ENCODE results near the gene AGRN. TPM values are rescaled to one million over a fixed set of nuclear protein-coding genes. Genes with fewer than 3 reads are reported as not detected.
"Not testable (repeated sequence)": the region's sequence is repeated elsewhere in the genome, so short reads cannot be mapped to it uniquely, and the experiment has no call there.

AGRN gene
- polyA plus RNA-seq, 1 experiment = 28.3 TPM

DNA sequence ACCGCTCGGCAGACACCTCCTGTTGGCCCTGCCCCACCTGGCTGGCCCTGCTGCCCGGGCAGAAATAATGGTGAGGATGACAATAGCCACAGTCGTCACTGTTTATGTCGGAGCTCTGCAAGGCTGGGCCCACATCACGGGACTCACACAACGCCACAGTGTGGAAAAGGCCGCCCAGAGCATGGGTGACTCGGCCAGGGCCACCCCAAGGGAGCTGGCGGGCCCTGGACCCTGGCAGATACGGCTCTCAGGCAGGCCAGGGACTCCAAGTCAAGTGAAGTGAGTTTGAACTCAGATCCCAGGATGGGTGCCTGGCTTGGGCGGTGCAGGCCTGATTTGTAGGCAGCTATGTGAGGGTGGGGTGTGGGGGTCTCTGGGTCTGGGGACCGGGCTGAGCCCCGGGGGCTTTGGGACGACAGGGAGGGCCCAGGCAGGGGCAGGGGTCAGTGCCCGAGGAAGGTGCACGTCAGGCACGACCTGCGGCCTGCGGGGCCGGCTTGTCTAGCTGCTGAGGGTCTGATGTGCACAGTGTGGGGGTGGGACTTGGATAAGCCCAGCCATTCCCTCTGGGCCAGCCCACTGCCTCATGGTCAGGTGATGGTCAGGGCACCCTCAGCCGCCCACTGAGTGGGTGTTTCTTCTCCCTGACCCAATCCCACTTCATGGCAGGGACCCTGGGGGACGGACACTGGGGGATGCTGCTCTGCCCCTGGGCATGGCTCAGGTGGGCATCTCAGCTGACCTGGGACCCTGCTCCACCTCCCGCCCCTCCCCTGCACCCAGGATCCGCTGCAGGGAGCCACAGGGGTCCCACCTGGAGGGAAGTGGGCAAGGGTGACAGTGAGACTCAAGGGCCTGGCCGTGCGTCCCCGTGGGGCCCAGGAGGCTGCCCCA, 53.2 kb downstream of the AGRN start:
- ChIA-PET POLR2A (interaction anchor here (0.7 kb wide), 1 partner anchor 362 kb away, joined by 3 read pairs; the partner anchor contains the start of gene VWA1), CTCF (interaction anchor here (1.2 kb wide), 1 partner anchor 10 kb away, joined by 3 read pairs; no protein-coding TSS in a partner anchor)
- Histone ChIP-seq H3K27me3 (ENCODE audit: control insufficient read depth, insufficient read depth, low read length) (peaks cover 7% of the 10 kb centered on the region), H3K27ac (ENCODE audit: low read depth, low read length) (no peak overlapping the region), H3K4me3 (ENCODE audit: low read depth, low read length) (no peak overlapping the region), H3K9me3 (ENCODE audit: control insufficient read depth, insufficient read depth, low read length) (no peaks in the 10 kb centered on the region)
- no peak for DNase-seq (ENCODE audit: low read depth, low spot score)
- no peak for TF ChIP-seq CTCF (IDR thresholded peaks at IDR 0.05; ENCODE audit: low read depth, low read length)

GRCh38 chr1:1073743-1074587, 54.0 kb downstream of the AGRN start, which contains the start of gene RNF223:
Gene RNF223, minus strand, starts transcription at chr1:1074306. Its CDS starts 1,740 bp downstream, at chr1:1072566.
- no peak for TF ChIP-seq CTCF (IDR thresholded peaks at IDR 0.05; ENCODE audit: low read depth, low read length)
- CTCF ChIA-PET = interaction anchor here (1.2 kb wide), 1 partner anchor 11 kb away, joined by 3 read pairs; no protein-coding TSS in a partner anchor
- H3K27me3 ChIP-seq (ENCODE audit: control insufficient read depth, insufficient read depth, low read length) = peaks cover 7% of the 10 kb centered on the region
- no peak within 1 kb of the TSS for H3K27ac ChIP-seq (ENCODE audit: low read depth, low read length)
- H3K4me3 ChIP-seq (ENCODE audit: low read depth, low read length) = no peak within 1 kb of the TSS
- no peaks in the 10 kb centered on the region for H3K9me3 ChIP-seq (ENCODE audit: control insufficient read depth, insufficient read depth, low read length)
- POLR2A ChIA-PET = no interaction called here
- no peak for DNase-seq (ENCODE audit: low read depth, low spot score)

DNA sequence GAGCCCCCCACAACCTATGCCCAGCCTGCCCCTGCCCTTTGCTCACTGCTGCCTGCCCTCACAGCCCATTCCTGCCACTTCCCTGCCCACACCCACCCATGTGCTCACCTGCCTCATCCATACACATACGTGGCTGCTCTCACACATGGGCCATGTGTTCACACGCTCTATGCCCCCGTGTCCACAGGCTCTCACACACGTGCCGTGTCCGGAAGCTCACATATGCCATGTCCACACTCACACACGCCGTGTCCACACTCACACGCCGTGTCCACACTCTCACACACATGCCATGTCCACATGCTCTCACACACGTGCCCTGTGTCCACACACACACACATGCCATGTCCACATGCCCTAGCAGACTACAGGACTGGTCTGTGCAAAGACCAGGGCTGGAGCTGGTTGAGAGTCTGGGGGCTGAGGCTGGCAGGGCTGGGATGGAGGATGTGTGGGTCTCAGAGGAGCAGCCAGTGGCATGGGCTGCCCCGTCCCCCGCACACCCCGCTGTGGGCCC, 54.8 kb downstream of the AGRN start:
- no peak overlapping the region for H3K27ac ChIP-seq (ENCODE audit: low read depth, low read length)
- DNase-seq (ENCODE audit: low read depth, low spot score) = no peak
- no peak overlapping the region for H3K4me3 ChIP-seq (ENCODE audit: low read depth, low read length)
- CTCF ChIA-PET = interaction anchor here (1.2 kb wide), 1 partner anchor 11 kb away, joined by 3 read pairs; no protein-coding TSS in a partner anchor
- H3K9me3 ChIP-seq (ENCODE audit: control insufficient read depth, insufficient read depth, low read length) = no peaks in the 10 kb centered on the region
- POLR2A ChIA-PET = no interaction called here
- peaks cover 7% of the 10 kb centered on the region for H3K27me3 ChIP-seq (ENCODE audit: control insufficient read depth, insufficient read depth, low read length)
- TF ChIP-seq CTCF (IDR thresholded peaks at IDR 0.05; ENCODE audit: low read depth, low read length) = no peak

DNA sequence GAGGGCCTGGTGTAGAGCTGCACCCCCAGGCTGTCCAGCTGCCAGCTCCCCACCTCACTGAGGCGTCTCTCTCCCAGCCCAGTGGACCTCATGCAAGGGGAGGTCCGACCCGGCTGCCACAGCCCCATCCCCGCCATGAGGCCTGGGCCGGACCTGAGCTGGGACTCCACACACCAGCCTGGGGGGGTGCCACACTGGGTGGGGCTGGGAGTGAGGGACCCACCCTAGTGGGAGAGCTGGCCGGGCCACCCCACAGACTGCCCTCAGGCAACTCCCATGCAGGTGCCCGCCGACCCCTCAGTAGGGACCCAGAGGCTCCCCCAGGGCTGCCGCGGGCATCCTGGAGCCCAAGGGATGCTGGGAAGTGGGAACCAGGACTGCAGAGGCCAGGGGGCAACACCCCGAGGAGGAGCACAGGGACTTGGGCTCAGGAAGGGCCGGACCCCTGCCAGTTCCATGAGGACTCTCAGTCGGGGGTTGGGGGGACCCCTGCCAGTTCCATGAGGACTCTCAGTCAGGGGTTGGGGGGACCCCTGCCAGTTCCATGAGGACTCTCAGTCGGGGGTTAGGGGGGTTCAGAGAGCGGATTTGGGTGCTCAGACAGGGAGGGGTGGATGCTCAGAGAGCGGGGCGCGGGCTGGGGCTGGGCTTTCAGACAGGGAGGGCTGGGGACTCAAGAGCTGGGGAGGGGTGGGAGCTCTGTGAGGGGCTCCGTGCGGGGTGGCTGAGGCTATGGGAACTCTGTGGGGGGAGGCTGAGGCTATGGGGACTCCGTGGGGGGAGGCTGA, 55.4 kb downstream of the AGRN start:
- DNase-seq (ENCODE audit: low read depth, low spot score) = no peak
- no peak for TF ChIP-seq CTCF (IDR thresholded peaks at IDR 0.05; ENCODE audit: low read depth, low read length)
- POLR2A ChIA-PET = no interaction called here
- Histone ChIP-seq H3K9me3 (ENCODE audit: control insufficient read depth, insufficient read depth, low read length) (no peaks in the 10 kb centered on the region), H3K27ac (ENCODE audit: low read depth, low read length) (no peak overlapping the region), H3K27me3 (ENCODE audit: control insufficient read depth, insufficient read depth, low read length) (peaks cover 7% of the 10 kb centered on the region), H3K4me3 (ENCODE audit: low read depth, low read length) (no peak overlapping the region)
- CTCF ChIA-PET = no interaction called here

DNA sequence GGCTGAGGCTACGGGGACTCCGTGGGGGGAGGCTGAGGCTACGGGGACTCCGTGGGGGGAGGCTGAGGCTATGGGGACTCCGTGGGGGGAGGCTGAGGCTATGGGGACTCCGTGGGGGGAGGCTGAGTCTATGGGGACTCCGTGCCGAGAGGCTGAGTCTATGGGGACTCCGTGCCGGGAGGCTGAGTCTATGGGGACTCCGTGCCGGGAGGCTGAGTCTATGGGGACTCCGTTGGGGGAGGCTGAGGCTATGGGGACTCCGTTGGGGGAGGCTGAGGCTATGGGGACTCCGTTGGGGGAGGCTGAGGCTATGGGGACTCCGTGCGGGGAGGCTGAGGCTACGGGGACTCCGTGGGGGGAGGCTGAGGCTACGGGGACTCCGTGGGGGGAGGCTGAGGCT, 57.5 kb downstream of the AGRN start:
- H3K27me3 ChIP-seq (ENCODE audit: control insufficient read depth, insufficient read depth, low read length); POLR2A ChIA-PET; CTCF ChIA-PET; H3K9me3 ChIP-seq (ENCODE audit: control insufficient read depth, insufficient read depth, low read length); DNase-seq (ENCODE audit: low read depth, low spot score); H3K27ac ChIP-seq (ENCODE audit: low read depth, low read length); H3K4me3 ChIP-seq (ENCODE audit: low read depth, low read length): not testable (repeated sequence)
